K562 (cell line): ENCODE data around the gene TAL1. TPM values are rescaled to one million over a fixed set of nuclear protein-coding genes. Genes with fewer than 3 reads are reported as not detected.
A peak's percentile ranks its signal among the peaks of the same experiment; 100 is the strongest.

Source experiments
- BACH1 ChIP-seq: fragments of 200-800 bp; sonication (Bioruptor generic); IDR thresholded peaks from 2 replicates; pipeline ENCODE4 v1.6.1; 2016; ENCODE audit warnings: missing genetic modification characterization, missing compliant biosample characterization
- CHD2 ChIP-seq: IDR thresholded peaks from 2 replicates; pipeline ENCODE4 v1.6.1; 2011; ENCODE audit warnings: low read depth, low read length
- CTCFL ChIP-seq: IDR thresholded peaks from 2 replicates; pipeline ENCODE4 v1.6.1; 2011; ENCODE audit warnings: borderline replicate concordance, low read depth, mild to moderate bottlenecking, moderate library complexity, low read length; ENCODE audit not compliant: insufficient read depth, poor library complexity, severe bottlenecking
- ETV1 ChIP-seq: fragments of 450-650 bp; conservative IDR thresholded peaks from 2 replicates; pipeline ENCODE4 v1.6.1; 2016; ENCODE audit warnings: missing genetic modification characterization, control low read depth, low read depth, missing compliant biosample characterization
- EWSR1 ChIP-seq: fragments of 450-650 bp; IDR thresholded peaks from 2 replicates; pipeline ENCODE4 v1.6.1; 2018; ENCODE audit warnings: borderline replicate concordance, mild to moderate bottlenecking, low read depth, moderate library complexity; ENCODE audit not compliant: partially characterized antibody
- FOXA3 ChIP-seq, 2 experiments: fragments of 450-650 bp in 1 of 2; sonication (generic) in 1 of 2; formaldehyde crosslinking; IDR thresholded peaks in 1 of 2; conservative IDR thresholded peaks in 1 of 2; 2 replicates each; pipeline versions ENCODE4 v1.4.0 to v1.8.0; 2020 to 2022; ENCODE audit warnings: mild to moderate bottlenecking in 2 of 2, missing genetic modification reagents in 1 of 2
- GTF2A2 ChIP-seq: IDR thresholded peaks from 2 replicates; pipeline ENCODE4 v1.6.1; 2016; ENCODE audit warnings: mild to moderate bottlenecking, missing genetic modification characterization, missing compliant biosample characterization
- HNRNPH1 ChIP-seq: fragments of 200-400 bp; formaldehyde crosslinking; optimal IDR thresholded peaks from 2 replicates; pipeline ENCODE3; 2017; ENCODE audit warnings: low read depth, mild to moderate bottlenecking, low read length, moderate library complexity
- NR2C2 ChIP-seq, 2 experiments: fragments of 200-800 bp in 1 of 2; sonication (Bioruptor generic) in 1 of 2; sonication (generic) in 1 of 2; formaldehyde crosslinking in 1 of 2; IDR thresholded peaks; 2 replicates each; pipeline versions ENCODE4 v1.6.1 to v1.8.0; 2016 to 2022; ENCODE audit warnings: mild to moderate bottlenecking in 1 of 2, missing compliant biosample characterization in 1 of 2, missing genetic modification characterization in 1 of 2, missing genetic modification reagents in 1 of 2
- PYGO2 ChIP-seq: fragments of 450-650 bp; IDR thresholded peaks from 2 replicates; pipeline ENCODE4 v1.6.1; 2016; ENCODE audit warnings: mild to moderate bottlenecking, missing genetic modification characterization, moderate library complexity, missing compliant biosample characterization
- RBM17 ChIP-seq: fragments of 200-400 bp; formaldehyde crosslinking; IDR thresholded peaks from 2 replicates; pipeline ENCODE4 v1.6.1; 2017; ENCODE audit warnings: low read depth, mild to moderate bottlenecking, low read length, borderline replicate concordance
- RCOR1 ChIP-seq, 2 experiments: IDR thresholded peaks; 2 replicates each; pipeline ENCODE4 v1.6.1; 2012; ENCODE audit warnings: low read depth in 2 of 2, low read length in 2 of 2, borderline replicate concordance in 1 of 2, improper control_type of control experiment in 1 of 2
- RUNX1 ChIP-seq: sonication (generic); IDR thresholded peaks from 2 replicates; pipeline ENCODE4 v1.6.1; 2016; ENCODE audit warnings: antibody characterized with exemption, low read depth
- SREBF1 ChIP-seq: fragments of 150-350 bp; IDR thresholded peaks from 2 replicates; pipeline ENCODE4 v1.6.1; 2014; ENCODE audit warnings: antibody characterized with exemption, low read depth, low read length, borderline replicate concordance
- STAT5A ChIP-seq: IDR thresholded peaks from 2 replicates; pipeline ENCODE4 v1.6.1; 2012; ENCODE audit warnings: low read length, inconsistent platforms, borderline replicate concordance
- TRIM28 ChIP-seq: fragments of 450-650 bp; IDR thresholded peaks from 2 replicates; pipeline ENCODE4 v1.6.1; 2017
- U2AF1 ChIP-seq: fragments of 200-400 bp; formaldehyde crosslinking; optimal IDR thresholded peaks from 2 replicates; pipeline ENCODE3; 2017; ENCODE audit warnings: mild to moderate bottlenecking, low read depth, low read length, moderate library complexity
- YY1 ChIP-seq, 3 experiments: IDR thresholded peaks; 2 replicates each; pipeline ENCODE4 v1.6.1; 2011; ENCODE audit warnings: low read length in 2 of 3, mild to moderate bottlenecking in 2 of 3, moderate library complexity in 2 of 3, borderline replicate concordance in 1 of 3, control low read depth in 1 of 3, low read depth in 1 of 3; ENCODE audit not compliant: insufficient read depth in 3 of 3, insufficient replicate concordance in 2 of 3, control insufficient read depth in 1 of 3, insufficient read length in 1 of 3; ENCODE audit errors: extremely low read depth in 1 of 3
- ZFP36 ChIP-seq: fragments of 150-350 bp; IDR thresholded peaks from 2 replicates; pipeline ENCODE4 v1.6.1; 2018; ENCODE audit warnings: low read length, low read depth; ENCODE audit not compliant: partially characterized antibody
- ZNF586 ChIP-seq: fragments of 450-650 bp; formaldehyde crosslinking; conservative IDR thresholded peaks from 2 replicates; pipeline ENCODE4 v1.4.0; 2020; ENCODE audit warnings: mild to moderate bottlenecking, moderate library complexity
- polyA plus RNA-seq, 8 experiments: library from polyadenylated mRNA; depleted of rRNA in 4 of 8; stranded (reverse) in 5 of 8; unstranded in 3 of 8; fragments of >200 nt; fragmentation: Nextera tagmentation in 2 of 8; fragmentation: Illumina TruSeq in 1 of 8; extraction: Ambion mirVana in 2 of 8; extraction: Trizol in 1 of 8; gene quantifications; 2 replicates each; pipeline versions ENCODE4 v1.2.1 to v1.2.3, GENCODE V29; 2011 to 2014; ENCODE audit warnings: inconsistent platforms in 1 of 8, missing spikeins in 1 of 8
- total RNA-seq, 7 experiments: library from RNA; depleted of rRNA in 6 of 7; stranded (reverse); fragments of >200 nt in 6 of 7; fragmentation: Illumina TruSeq in 2 of 7; extraction: Trizol in 2 of 7; gene quantifications; 2 replicates each; pipeline versions ENCODE4 v1.2.1 to v1.2.3, GENCODE V29; 2011 to 2021; ENCODE audit warnings: low replicate concordance in 1 of 7

The TAL1 gene
- total and polyA plus RNA-seq, 9 of the 15 experiments (the other 6 are each of a cell fraction or from before 2014, with no cell fraction given), result 18.5 to 106 (median 59.7) TPM

GRCh38 chr1:47181955-47182675 lies 49.9 kb downstream of the TAL1 start (continued):
- no peak for TF ChIP-seq NR2C2 (CRISPR knock-in tag; IDR thresholded peaks at IDR 0.05)
- peak; percentile 71 for TF ChIP-seq NR2C2 (tag; IDR thresholded peaks at IDR 0.05)
- 0 out of 2 replicates have a peak, but pooled peaks have one; percentile 26 for TF ChIP-seq RUNX1
- no peak for TF ChIP-seq HNRNPH1
- no peak for TF ChIP-seq U2AF1
- no peak for TF ChIP-seq GTF2A2 (tag)
- TF ChIP-seq STAT5A, result no peak
- no peak for TF ChIP-seq YY1 (IDR thresholded peaks at IDR 0.05; ENCODE audit: borderline replicate concordance in 1 of 3, control insufficient read depth in 1 of 3, extremely low read depth in 1 of 3, insufficient read depth in 3 of 3, insufficient read length in 1 of 3, insufficient replicate concordance in 2 of 3, low read depth in 1 of 3, low read length in 2 of 3)
- TF ChIP-seq CHD2, result no peak
- TF ChIP-seq ETV1 (tag), result no peak
- TF ChIP-seq TRIM28, result no peak
- no peak for TF ChIP-seq RBM17
- no peak; the same call in 1 of the 2 replicates for TF ChIP-seq SREBF1
- TF ChIP-seq PYGO2 (tag), result no peak
- peak; percentile 100 for TF ChIP-seq ZFP36
- TF ChIP-seq RCOR1 (IDR thresholded peaks at IDR 0.05; ENCODE audit: borderline replicate concordance in 1 of 2, low read depth in 2 of 2, low read length in 2 of 2), result peak in 1 of 2 experiments; percentile 70; a peak in 2 of 4 replicates
- TF ChIP-seq ZNF586 (CRISPR knock-in tag), result no peak
- no peak for TF ChIP-seq EWSR1
- TF ChIP-seq BACH1 (tag), result no peak
- TF ChIP-seq CTCFL, result no peak
- no peak for TF ChIP-seq FOXA3 (CRISPR knock-in tag; conservative IDR thresholded peaks at IDR 0.05 in 1 of 2, IDR thresholded peaks at IDR 0.05 in 1 of 2)
